GM19372 (cell line): ENCODE data around the gene TSACC.
"Not testable (repeated sequence)": the region's sequence is repeated elsewhere in the genome, so short reads cannot be mapped to it uniquely, and the experiment has no call there.

Experiments
- ATAC-seq: cut with Tn5 transposase; IDR thresholded peaks from one replicate; pipeline ENCODE4 v1.9.1; 2021; ENCODE audit warnings: mild to moderate bottlenecking, low read depth, moderate library complexity; ENCODE audit not compliant: unreplicated experiment

The TSACC gene

DNA sequence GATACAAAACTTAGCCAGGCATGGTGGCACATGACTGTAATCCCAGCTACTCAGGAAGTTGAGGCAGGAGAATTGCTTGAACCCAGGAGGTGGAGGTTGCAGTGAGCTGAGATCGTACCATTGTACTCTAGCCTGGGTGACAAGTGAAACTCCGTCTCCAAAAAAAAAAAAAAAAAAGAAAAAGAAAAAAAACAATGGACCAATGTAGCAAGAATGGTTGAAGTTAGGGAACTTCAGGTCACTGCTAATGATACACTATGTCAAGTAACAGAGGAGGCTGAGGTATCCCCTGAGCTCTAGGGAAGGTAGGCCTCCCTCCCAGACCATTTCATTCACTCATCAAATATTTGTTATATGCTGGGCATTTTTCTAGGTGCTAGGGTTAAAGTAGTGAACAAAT, 7.7 kb downstream of the TSACC start:
- ATAC-seq = not testable (repeated sequence)

GRCh38 chr1:156346636-156347035, 8.3 kb downstream of the TSACC start:
- ATAC-seq = no peak

DNA sequence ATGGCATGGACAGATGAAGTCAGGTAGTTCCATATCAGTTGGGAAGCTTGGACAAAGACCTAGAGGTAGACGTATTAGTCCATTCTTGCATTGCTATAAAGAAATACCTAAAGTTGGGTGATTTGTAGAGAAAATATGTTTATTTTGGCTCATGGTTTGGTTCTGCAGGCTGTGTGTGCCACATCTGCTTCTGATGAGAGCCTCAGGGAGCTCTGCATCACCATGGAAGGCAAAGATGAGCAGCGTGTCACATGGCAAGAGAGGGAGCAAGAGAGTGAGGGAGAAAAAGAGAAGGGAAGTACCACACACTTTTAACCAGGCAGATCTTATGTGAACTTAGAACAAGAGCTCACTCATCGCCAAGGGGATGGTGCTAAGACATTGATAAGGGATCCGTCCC, 9.0 kb downstream of the TSACC start:
- no peak for ATAC-seq

GRCh38 chr1:156352481-156352880, 14.2 kb downstream of the TSACC start:
- ATAC-seq = not testable (repeated sequence)

DNA sequence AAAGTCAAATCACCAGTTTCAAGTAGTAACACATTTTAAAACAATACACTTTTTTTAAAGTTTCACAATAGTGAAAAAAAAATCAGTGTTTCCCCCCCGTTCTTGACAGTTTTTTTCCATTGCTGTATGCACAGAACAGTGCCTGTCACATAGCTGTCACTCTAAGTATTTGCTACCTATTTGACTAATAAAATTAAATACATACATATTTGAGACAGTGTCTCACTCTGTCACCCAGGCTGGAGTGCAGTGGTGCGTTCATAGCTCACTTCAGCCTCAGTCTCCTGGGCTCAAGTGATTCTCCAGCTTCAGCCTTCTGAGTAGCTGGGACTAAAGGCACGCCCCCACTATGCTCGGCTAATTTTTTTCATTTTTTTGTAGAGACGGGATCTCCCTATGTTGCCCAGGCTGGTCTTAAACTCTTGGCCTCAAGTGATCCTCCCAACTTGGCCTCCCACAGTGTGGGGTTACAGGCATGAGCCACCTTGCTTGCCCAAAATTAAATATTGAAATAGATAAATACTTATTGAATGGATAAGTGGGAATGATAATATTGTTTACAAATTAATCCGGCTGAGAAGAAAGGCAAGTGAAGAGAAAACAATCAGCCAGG, 18.0 kb downstream of the TSACC start:
- ATAC-seq = no peak

- no peak for ATAC-seq
Measured at GRCh38 chr1:156356875-156357534, 18.7 kb downstream of the TSACC start.

GRCh38 chr1:156357977-156358376, 19.7 kb downstream of the TSACC start:
- ATAC-seq = no peak

DNA sequence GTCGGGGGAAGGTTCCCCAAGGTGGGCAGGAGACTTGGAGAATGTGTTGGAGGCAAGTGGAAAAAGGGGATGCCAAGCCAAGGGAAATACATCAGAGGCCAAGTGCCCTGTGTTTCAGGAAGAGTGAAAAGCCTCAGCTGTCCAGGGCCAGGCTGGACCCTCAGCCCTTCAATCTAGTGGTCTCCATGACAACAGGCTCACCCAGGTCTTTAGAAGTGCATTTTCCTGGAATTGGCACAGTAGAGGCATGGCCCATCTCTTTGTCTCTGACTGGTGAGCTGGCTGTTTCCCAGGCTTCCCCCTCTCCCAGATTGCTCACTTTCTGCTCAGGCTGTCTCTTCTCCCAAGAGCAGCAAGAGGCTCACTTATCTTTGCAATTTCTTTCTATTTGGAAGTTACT, 20.3 kb downstream of the TSACC start:
- ATAC-seq = no peak

DNA sequence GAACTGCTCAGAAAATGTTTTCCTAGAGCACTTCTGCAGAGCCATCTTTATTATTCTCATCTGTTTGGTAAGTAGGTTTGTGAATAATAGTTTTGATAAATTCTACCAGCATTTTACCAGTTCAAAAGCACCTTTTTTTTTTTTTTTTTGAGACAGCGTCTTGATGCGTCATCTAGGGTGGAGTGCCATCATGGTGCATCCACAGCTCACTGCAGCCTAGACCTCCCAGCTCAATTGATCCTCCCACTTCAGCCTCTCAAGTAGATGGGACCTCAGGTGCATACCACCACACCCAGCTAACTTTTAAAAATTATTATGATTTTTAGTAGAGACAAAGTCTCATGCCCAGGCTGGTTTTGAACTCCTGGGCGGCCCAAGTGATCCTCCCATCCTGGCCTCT, 20.9 kb downstream of the TSACC start:
- no peak for ATAC-seq

DNA sequence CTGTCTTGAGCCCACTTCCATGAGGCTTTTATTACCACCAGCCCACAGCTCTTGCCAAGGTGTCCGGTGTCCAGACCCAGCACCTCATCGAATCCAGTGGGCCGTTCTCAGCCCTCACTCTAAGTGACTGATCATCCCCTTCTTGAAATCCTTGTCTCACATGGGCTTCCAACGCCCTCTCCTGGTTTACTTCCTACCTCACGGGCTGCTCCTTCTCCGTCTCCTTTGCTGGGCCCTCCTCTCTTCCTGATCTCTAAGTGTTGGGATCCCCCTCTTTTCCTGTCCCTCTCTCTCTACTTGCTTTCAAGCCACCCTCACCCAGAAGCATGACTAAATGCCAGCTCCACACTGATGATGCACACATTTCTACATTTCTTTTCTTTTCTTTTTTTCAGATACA, 21.6 kb downstream of the TSACC start:
- no peak for ATAC-seq

- ATAC-seq = no peak
Measured at GRCh38 chr1:156360534-156360933, 22.2 kb downstream of the TSACC start.

- no peak for ATAC-seq
Measured at GRCh38 chr1:156365754-156366153, 27.4 kb downstream of the TSACC start.

DNA sequence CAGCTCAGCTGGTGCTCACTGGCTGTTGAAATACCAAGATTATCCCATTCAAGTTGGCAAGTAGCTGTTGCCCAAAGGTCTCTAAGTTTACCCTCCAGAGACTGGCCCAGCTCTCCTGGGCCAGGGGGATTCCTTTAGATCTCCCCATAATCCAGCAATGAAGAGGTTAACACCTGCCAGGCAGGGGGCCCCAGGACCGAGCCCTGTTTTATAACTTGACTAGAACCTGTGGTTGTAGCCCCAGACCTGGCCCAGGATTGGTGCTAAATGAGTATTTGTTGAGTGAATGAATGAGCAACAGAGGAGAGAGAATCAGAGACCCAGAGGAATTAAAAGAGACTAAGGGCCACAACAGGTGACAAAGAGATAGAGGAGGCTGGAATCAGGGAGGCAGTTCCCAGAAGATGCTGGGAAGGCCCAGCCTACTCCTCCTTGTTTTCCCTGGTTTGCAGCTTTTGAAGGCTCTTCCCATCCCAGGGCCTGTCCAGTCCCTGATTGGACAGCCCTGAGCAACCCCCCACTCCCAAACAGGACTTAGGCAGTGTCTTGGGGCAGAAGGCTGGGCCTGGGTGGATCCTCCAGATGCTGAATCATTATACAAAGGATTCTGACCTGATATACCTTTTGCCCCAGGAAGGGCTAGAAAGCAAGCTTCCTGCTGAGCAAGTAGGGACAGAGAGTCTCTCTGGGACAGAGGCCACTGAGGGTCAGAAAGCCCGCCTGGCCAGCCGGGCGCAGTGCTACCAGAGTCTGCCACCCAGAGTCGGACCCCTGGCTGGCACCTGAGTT, 28.2 kb downstream of the TSACC start:
- no peak for ATAC-seq

GRCh38 chr1:156367383-156368156, 29.2 kb downstream of the TSACC start:
- ATAC-seq = no peak

GRCh38 chr1:156368157-156368658, 29.9 kb downstream of the TSACC start:
- ATAC-seq = no peak

GRCh38 chr1:156368889-156369684, 30.8 kb downstream of the TSACC start, which contains the start of gene RHBG:
RHBG (plus strand) TSS chr1:156369211; CDS start chr1:156369250, 39 bp downstream.
- ATAC-seq = no peak

- ATAC-seq = not testable (repeated sequence)
Measured at GRCh38 chr1:156369685-156370286, 31.5 kb downstream of the TSACC start.

GRCh38 chr1:156371553-156372264, 33.4 kb downstream of the TSACC start:
- ATAC-seq = no peak

DNA sequence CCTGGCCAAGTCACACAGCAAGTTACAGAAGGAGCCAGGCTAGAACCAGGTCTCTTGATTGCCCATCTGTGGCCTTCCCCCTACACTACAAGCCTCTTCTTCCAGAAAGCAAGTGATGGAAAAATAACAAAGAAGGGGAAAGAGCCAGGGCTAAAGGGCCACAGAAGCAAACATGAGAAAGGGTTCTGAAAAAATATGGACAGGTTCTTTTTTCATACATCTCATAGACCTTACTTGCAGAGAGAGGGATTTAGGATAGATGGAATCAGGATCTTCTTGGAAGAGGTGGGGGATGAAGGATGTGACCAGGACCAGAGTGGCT, 33.9 kb downstream of the TSACC start:
- no peak for ATAC-seq
